Hypothalamus (tissue), 51 donors: ENCODE measurements around the gene TUBA4A.
A peak's percentile ranks its signal among the peaks of the same experiment; 100 is the strongest.

Experiments used
- DNase-seq, 51 donors: peaks; one replicate each; lab custom pipeline; 2025; lab: John Stamatoyannopoulos, UW

TUBA4A gene

DNA sequence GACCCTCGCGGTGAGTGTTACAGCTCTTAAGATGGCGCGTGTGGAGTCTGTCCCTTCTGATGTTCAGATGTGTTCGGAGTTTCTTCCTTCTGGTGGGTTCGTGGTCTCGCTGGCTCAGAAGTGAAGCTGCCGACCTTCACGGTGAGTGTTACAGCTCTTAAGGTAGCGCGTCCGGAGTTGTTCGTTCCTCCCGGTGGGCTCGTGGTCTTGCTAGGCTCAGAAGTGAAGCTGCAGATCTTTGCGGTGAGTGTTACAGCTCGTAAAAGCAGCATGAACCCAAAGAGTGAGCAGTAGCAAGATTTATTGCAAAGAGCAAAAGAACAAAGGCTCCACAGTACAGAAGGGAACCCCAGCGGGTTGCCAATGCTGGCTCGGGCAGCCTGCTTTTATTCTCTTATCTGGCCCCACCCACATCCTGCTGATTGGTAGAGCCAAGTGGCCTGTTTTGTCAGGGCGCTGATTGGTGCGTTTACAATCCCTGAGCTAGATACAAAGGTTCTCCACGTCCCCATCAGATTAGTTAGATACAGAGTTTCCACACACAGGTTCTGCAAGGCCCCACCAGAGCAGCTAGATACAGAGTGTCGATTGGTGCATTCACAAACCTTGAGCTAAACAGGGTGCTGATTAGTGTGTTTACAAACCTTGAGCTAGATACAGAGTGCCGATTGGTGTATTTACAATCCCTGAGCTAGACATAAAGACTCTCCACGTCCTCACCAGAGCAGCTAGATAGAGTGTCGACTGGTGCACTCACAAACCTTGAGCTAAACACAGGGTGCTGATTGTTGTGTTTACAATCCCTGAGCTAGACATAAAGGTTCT is 53.0 kb downstream of the TUBA4A start:
- peak in 3 of 51 donors; percentile 7 to 20 (median 13) for DNase-seq
